AG09309 (cell line): ENCODE measurements around the gene SVEP1.

Experiments used
- DNase-seq: peaks from one replicate; pipeline ENCODE4 v3.0.0-alpha.2; 2010; ENCODE audit warnings: low read depth
- H3K4me3 ChIP-seq: 2 replicates; pipeline ENCODE4 v1.5.1; 2011; ENCODE audit warnings: mild to moderate bottlenecking, low read depth, low read length, moderate library complexity; ENCODE audit not compliant: control insufficient read depth
- TF ChIP-seq, protein P1 (sequence below): IDR thresholded peaks from 2 replicates; pipeline ENCODE4 v1.5.1; 2011; ENCODE audit warnings: mild to moderate bottlenecking, low read depth, low read length, inconsistent platforms; ENCODE audit not compliant: insufficient read depth, control insufficient read depth; ENCODE audit errors: missing control alignments

The SVEP1 gene

DNA sequence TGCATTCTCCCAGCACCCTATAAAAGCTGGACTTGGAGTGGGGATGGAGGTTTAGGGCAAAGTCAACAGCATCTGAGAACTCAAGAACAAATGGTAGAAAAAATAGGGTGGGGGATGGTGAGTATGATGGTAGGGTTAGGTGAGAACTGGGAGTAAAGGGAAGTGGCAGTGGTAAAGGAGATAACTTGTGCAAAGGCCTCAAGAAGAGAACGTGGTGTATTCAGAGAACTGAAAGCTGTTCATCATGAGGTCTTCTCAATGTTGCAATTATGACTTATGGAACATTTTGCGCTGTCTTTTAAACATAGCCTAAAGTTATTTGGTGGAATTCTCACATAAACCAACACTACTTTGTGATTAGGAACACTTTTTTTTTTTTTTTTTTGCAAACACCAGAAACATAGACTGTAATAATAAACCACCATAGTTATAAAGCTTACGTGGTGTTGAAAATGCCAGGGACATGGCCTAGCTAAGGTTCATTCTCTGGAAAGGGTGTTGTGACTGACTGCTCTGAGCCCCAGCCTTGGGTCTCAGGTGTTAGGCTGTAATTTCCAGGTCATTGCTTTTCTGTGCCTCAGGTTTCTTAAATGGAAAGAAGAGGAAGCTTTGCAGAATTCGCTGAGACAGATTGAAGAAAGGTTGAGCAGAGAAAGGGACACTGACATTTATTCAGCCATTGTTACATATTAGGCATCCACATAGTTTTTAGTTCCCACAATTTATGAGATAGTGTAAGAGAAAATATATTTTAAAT, 222.7 kb downstream of the SVEP1 start:
- no peak for DNase-seq
- no peak overlapping the region for H3K4me3 ChIP-seq
- TF ChIP-seq, protein P1, sequence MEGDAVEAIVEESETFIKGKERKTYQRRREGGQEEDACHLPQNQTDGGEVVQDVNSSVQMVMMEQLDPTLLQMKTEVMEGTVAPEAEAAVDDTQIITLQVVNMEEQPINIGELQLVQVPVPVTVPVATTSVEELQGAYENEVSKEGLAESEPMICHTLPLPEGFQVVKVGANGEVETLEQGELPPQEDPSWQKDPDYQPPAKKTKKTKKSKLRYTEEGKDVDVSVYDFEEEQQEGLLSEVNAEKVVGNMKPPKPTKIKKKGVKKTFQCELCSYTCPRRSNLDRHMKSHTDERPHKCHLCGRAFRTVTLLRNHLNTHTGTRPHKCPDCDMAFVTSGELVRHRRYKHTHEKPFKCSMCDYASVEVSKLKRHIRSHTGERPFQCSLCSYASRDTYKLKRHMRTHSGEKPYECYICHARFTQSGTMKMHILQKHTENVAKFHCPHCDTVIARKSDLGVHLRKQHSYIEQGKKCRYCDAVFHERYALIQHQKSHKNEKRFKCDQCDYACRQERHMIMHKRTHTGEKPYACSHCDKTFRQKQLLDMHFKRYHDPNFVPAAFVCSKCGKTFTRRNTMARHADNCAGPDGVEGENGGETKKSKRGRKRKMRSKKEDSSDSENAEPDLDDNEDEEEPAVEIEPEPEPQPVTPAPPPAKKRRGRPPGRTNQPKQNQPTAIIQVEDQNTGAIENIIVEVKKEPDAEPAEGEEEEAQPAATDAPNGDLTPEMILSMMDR, result no peak

DNA sequence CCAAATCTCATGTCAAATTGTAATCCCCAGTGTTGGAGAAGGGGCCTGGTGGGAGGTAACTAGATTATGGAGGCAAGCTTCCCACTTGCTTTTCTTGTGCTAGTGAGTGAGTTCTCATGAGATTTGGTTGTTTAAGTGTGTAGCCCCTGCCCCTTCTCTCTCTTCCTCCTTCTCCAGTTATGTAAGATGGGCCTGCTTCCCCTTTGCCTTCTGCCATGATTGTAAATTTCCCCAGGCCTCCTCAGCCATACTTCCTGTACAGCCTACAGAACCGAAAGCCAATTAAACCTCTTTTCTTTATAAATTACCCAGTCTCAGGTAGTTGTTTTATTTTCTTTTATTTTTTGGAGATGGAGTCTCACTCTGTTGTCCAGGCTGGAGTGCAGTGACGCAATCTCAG, 223.6 kb downstream of the SVEP1 start:
- TF ChIP-seq, protein P1, result no peak
- H3K4me3 ChIP-seq, result no peak overlapping the region
- no peak for DNase-seq

DNA sequence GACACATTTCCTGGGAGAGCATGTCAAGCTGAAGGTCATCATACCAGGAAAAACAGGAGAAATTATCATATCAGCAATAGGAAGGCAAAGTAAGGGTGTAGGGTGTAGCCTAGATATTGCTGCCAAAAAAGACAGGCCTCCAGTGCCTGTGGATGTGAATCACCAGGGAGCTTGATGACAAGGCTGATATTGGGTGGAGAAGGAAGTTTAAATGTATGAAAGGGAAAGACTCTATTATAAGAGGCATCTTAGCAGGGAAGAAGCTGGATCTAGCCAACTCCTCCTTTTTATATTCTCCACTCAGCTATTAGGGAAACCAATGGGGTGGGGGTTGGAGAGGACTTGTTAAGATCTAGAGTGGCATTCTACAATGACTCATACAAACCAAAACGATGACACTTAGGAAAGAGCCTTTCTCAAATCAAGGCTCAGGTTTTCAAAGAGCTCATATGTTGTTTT, 228.5 kb downstream of the SVEP1 start:
- no peak overlapping the region for H3K4me3 ChIP-seq
- peak; percentile 53 for DNase-seq
- TF ChIP-seq, protein P1, result no peak

DNA sequence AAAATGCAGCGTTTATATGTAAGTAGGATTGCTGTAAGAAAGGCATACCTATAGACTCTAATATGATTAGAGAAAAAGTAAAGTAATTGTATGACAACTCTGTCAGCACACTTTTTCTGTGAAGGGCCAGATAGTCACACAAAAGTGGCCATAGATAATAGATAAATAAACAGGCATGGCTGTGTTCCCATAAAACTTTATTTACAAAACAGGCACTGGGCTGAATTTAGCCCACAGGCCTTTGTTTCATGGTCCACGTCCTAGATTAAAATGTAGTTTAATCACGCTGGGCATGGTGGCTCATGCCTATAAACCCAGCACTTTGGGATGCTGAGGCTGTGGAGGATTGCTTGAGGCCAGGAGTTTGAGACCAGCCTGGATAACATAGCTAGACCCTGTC, 233.2 kb downstream of the SVEP1 start:
- DNase-seq, result no peak
- TF ChIP-seq, protein P1, result no peak
- H3K4me3 ChIP-seq, result no peak overlapping the region

DNA sequence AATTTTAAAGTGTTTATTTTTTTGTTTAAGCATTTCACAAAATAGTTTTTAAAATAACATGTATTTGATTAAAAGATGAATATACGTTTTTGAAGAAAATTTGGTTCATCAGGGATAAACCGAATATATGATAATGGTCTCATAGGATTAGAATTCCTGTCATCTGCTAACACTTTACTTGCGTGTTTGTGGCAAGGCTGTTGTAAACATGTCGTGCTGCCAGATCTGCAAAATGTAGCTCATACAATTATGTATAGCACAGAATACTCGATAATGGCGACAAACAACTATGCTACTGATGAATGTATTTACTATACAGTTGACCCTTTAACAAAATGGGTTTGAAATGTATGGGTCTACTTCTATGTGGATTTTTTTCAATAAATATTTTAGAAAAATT, 234.7 kb downstream of the SVEP1 start:
- DNase-seq, result no peak
- H3K4me3 ChIP-seq, result no peak overlapping the region
- TF ChIP-seq, protein P1, result no peak

DNA sequence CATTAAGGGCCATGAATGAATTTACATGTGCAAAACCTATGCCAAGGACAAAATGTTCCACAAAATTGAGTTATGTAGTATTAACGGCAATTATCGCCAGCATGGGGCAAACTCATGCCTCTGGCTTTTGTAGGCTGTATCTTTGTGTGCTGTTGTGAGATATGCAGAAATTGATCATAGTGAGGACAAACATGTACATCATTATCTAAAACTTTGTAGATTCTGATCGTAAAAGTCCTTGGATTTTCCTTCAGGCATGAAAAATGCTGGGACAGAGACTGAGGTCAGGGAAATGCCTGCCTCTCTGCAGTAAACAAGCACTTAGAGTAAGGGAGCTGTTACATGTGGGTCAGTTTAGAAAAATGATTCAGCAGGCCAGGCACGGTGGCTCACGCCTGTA, 236.0 kb downstream of the SVEP1 start:
- no peak for DNase-seq
- TF ChIP-seq, protein P1, result no peak

DNA sequence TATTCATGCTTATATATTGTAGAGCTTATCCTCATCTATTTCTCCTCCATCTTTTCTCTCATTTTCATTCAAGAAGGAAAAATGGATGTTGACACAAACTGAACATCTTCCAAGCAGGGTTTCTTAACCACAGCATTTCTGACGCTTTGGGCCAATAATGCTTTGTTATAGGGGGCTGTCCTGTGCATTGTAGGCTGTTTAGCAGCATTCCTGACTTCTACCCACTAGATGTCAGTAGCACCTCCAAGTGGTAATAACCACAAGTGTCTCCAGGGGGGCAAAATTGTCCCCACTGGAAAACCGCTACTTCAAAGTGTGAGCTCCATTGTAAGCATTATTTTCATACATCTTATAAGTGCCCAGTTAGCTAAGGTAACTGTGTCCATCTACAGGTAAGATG, 239.2 kb downstream of the SVEP1 start:
- no peak for DNase-seq
- H3K4me3 ChIP-seq, result no peak overlapping the region
- TF ChIP-seq, protein P1, result peak; percentile 64

More for the DNA sequence above, 236.0 kb downstream of the SVEP1 start:
- no peak overlapping the region for H3K4me3 ChIP-seq
